HG02885 (cell line): ENCODE measurements around the gene CCDC198.

Experiments
- ATAC-seq: cut with Tn5 transposase; IDR thresholded peaks from one replicate; pipeline ENCODE4 v1.9.1; 2021; ENCODE audit warnings: mild to moderate bottlenecking; ENCODE audit not compliant: unreplicated experiment, poor library complexity

Gene CCDC198

GRCh38 chr14:57493467-57494181 is at the start of gene CCDC198:
CCDC198 (minus strand) TSS chr14:57493857; CDS start chr14:57493715, 142 bp downstream.
- no peak for ATAC-seq

DNA sequence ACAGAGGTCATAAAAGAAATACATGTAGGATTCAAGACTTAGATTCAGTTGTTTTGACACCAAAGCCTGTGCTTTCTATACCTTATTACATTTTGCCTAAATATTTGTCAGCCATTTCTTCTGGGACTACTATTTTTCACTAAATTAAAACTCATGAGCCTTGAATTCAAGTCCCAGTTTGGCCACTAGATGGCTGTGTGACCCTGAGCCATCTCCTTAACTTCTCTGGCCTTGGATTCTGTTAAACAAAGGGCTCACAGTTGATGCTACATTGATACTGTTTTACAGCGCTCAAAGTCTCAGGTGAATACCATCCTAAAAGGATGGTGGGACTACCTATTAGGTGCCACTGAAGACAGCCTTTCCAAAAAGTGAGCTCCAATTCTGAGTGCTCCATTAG is 39.6 kb upstream of the CCDC198 start:
- no peak for ATAC-seq

DNA sequence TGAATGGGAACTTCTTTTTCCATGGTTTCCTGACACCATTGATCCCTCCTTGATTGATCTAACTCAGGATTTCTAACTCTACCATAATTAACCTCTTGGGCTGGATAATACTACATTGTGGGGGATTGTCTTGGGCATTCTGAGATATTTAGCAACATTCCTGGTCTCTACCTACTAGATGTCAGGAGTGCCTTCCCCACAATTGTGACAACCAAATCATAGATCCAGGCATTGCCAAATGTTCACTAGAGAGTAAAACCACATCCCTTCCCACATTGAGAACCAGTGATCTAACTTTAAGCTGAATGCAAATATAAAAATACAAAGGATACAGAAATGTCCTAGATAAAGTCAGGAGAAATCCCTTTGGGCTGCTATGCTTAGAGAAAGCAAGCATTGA is 36.9 kb upstream of the CCDC198 start:
- no peak for ATAC-seq

DNA sequence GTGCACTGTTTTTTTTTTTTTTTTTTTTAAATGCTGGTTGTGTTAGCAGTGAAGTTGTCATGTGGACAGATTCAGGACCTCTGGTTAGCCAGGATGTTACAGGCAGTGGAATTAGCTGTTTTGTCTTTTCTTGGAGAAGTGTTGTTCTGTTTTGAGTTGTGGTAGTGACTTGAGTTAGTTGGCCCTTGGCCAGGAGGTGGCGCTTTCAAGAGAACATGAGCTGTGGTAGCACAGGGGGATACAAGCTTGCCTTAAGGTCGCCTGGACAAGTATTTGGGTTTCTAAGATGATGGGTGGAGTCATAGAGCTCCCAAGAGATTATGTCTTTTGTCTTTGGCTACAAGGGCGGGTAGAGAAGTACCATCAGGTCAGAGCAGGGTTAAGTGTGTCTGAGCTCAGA is 33.3 kb upstream of the CCDC198 start:
- no peak for ATAC-seq

GRCh38 chr14:57519043-57519442 is 25.4 kb upstream of the CCDC198 start:
- ATAC-seq = no peak

- no peak for ATAC-seq
These were observed 18.6 kb upstream of the CCDC198 start for GRCh38 chr14:57512220-57512619.

GRCh38 chr14:57508756-57509155 is 15.1 kb upstream of the CCDC198 start:
- ATAC-seq = no peak

GRCh38 chr14:57502586-57503254 is 9.1 kb upstream of the CCDC198 start:
- ATAC-seq = no peak

DNA sequence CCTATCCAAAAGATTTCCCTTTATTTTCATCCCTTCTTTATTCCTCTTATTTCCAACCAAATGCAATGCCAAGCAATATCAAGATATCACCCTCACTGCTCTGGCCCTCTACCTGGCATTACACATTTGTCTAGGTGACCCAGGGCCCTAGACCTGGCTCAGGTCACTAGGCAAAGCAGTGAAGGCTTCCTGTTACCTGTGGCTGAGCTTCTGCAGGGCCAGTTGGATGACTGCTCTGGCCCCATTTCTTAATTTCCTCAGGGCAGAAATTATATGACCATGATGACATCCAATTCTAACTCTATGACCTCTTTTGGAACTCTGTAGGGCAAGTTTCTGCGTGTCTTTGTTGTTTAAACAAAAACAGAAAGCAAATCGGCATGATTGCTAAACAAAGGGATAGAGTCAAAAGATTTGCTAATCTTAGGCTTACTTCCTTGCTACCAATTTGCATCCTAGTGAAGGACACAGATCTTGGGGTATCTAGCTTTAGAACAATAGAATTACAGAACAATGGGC is 7.4 kb upstream of the CCDC198 start:
- ATAC-seq = no peak

DNA sequence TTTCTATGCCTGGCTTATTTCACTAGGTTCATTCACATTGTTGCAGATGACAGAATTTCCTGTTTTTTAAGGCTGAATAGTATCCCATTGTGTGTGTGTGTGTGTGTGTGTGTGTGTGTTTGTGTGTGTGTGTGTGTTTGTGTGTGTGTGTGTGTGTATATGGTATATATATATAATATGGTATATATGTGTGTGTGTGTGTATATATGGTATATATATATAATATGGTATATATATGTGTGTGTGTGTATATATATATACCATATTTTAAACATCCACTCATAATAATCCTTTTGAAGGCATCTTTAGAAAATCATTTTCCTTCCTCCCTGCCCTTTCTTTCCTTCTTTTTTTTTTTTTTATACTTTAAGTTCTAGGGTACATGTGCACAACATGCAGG is 5.0 kb upstream of the CCDC198 start:
- ATAC-seq = no peak

- no peak for ATAC-seq
These were observed 4.4 kb upstream of the CCDC198 start for GRCh38 chr14:57498035-57498434.

DNA sequence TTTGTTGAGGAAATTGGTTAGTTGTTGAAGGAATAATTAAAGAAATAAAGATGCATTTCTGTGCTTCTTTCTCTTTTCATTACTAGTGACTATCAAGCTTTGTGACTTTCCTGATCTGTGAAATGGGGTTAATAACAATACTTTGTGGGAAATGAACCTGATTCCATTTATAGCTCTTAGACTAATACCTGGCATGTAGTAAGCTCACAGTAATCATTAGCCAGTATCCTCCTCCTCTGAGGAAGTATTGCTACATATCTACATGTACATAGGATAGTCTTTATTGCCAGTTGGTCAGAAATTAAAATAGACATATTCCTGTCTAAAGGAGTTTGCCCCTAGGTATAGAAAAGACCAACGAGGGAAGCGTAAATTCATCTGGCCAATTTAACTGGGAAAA is 1.8 kb upstream of the CCDC198 start:
- no peak for ATAC-seq

DNA sequence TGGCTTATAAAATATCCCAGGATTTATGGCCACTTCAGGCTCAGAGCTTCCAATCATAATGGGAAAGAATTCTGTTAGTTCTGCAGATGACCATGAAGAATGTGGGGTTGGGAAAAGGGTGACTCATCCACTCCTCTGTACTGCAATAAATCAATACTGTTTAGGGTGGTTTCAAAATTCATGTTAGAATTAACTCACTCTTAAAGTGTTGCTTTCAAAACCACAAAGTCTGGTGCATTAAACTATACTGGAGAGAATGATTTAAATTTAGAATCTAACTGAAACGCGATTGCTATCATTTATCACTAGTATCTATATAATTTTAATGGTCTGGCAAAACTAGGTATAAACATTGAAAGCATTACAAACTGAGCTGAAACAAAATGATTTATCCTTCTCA is 798 bp downstream of the CCDC198 start:
- ATAC-seq = no peak

GRCh38 chr14:57491640-57492039 is 2.0 kb downstream of the CCDC198 start:
- no peak for ATAC-seq

DNA sequence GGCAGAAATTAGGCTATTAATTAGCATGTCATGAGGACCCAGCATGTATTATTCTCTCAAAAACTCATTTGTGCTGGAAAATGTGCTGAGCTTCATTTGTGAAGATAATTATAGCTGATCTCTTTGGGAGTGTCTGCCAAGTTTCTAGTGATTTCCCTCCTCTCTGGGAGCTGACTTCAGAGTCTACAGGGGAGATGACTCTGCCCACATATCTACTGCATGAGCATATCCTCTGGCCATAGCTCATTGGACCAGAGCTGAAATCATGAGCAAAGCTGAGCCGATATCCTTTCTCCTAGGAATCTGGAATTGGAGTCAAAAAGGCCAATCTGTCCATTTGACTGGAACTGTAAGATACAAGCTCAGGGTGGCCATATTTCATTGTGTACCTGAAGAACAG is 5.9 kb downstream of the CCDC198 start:
- ATAC-seq = no peak

DNA sequence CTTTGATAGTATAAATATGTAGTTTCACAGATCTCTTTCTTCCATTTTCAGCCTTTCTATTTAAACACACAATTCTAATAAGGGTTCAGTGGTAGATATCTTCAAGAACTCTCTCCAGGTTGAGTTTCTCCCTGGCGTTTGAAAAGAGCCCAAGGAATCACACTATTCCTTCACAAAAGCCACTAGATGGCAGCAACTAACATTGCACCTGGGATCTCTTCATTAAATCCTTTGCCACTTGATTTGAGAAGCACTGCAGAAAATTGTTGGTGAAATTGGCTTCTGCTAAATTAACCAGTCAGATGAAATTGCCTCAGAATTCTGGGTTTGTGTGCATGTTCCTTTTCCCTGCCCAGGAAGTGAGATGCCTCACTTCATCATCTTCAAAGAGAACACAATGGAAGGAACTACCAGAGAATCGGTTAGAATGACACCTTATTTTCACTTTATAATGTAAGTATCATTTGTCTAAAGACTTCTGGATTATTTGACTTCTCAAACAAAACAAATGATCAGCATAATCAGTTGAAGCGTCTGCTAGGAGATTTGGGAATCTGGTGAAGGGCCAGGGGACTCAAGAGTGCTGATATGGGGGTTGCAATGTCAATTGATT is 6.8 kb downstream of the CCDC198 start:
- no peak for ATAC-seq

GRCh38 chr14:57485635-57486034 is 8.0 kb downstream of the CCDC198 start:
- peak; percentile 98 for ATAC-seq

DNA sequence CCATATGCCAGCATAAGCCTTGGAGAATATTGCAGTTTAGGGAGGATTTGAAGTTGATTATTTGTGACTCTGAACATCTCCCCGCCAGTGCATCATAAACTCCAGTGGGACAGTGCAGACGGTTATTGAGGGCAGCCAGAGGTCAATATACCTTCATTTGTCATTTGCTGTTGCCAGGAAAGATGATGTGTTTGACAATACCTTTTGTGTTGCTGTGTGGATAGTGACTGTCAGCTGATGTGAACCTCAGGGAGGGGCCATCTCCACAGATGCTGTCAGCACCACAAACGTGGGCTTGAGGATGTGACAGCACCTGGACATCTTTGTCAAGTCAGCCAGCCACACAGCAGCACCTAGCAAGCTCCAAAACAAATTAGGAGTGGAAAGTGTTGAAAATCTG is 11.5 kb downstream of the CCDC198 start:
- ATAC-seq = no peak

DNA sequence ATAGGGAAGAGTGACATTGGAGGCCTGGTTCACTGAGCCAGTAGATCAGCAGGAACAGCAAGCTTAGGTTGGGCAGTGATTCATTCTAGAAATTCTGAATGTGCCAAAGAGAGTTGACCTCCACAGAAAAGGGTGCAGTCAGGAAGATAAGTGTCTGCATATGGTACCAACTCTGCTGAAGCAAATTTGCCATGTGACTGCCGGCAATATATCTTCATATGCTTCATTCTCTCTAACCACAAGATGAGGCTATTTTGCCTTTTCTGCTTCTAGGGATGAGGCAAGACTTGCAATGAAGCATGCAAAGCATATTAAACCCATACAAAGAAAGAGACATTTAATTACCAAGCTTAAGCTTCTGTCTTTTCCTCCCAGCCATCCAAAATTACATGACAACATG is 13.6 kb downstream of the CCDC198 start:
- ATAC-seq = no peak

DNA sequence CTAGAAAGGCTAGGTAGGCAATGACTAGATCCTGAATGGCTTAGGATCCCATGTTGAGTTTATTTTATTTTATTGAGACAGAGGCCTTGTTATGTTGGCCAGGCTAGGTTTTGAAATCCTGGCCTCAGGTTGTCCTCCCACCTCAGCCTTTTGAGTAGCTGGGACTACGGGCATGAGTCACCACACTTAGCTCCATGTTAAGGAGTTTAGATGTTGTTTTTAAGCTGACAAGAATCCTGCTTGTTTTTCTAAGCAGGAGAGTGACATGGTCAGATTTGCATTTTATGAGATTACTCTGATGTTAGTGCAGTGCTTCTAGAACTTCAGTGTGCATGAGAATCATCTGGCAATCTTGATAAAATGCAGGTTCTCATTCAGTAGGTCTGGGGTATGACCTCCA is 14.5 kb downstream of the CCDC198 start:
- no peak for ATAC-seq

DNA sequence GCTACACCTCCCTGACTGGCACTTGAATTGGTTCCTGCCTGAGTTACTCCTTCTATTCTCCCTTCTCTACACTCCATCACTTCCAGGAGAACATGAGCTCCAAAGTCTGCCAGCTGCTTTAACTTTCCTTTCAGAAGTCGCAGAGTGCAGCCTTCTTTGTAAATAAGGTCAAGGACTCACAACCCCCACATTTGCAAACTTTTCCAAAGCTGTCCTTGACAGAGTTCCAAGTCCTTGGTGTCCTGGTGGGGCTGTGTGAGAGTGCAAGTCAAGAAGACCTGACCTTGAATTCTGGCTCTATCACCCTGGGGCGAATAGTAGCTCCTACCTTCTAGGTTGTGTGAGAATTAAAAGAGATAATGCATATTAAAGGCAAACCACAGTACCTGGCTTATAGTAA is 15.6 kb downstream of the CCDC198 start:
- ATAC-seq = no peak
